HG03159 (cell line): Measurements from ENCODE around the gene BPIFB6.
"Not testable (repeated sequence)": the region's sequence is repeated elsewhere in the genome, so short reads cannot be mapped to it uniquely, and the experiment has no call there.

Experiments
- ATAC-seq: cut with Tn5 transposase; IDR thresholded peaks from one replicate; pipeline ENCODE4 v1.9.1; 2021; ENCODE audit warnings: mild to moderate bottlenecking, moderate library complexity; ENCODE audit not compliant: unreplicated experiment

Gene BPIFB6

DNA sequence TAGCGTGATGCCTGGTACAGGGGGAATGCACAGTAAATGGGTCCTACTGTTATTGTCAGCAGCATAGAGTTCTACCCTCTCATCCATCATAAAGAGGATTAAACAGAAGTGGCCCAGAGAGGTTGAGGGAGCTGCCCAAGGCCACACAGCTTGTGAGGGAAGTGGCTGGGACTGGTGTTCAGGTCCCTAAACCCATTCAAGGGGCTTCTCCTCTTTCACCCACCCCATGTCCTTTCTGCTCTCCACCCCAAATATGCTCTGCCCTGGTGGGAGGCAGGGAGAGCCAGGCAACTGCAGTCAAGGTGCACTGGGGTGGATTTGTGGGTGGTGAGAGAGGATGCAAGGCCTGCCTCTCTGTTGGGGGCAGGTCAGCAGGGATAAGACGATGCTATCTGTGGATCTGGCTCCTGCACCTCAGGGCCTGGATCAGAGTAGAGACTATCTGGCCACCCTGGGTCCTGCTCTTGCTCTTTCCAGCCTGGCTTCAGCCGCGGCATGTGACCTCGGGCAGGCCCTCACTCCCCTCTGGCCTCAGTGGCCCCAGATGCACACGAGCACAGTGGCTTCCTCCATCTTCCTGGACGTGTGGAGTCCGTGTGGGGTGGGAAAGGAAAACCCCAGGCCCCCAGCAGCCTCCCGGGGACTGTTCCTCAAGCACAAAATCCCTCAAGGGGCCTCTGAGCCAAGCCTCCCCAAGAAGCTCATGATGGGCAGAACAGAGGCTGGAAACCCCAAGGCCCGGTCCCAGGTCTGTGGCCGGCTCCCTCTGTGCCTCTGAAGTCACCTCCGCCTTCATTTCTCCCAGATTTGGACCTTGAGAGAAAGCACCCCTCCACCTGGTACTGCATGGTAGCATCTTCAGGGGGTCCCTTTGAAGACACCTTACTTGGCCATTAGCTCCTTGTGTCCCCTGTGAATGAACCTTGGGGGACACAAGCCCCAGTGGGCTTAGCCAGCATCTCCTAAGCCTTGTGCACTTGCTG lies 3.4 kb upstream of the BPIFB6 start:
- ATAC-seq: no peak

GRCh38 chr20:33028875-33029274 lies 2.6 kb upstream of the BPIFB6 start:
- ATAC-seq: no peak

GRCh38 chr20:33030076-33030475 lies 1.4 kb upstream of the BPIFB6 start:
- no peak for ATAC-seq

DNA sequence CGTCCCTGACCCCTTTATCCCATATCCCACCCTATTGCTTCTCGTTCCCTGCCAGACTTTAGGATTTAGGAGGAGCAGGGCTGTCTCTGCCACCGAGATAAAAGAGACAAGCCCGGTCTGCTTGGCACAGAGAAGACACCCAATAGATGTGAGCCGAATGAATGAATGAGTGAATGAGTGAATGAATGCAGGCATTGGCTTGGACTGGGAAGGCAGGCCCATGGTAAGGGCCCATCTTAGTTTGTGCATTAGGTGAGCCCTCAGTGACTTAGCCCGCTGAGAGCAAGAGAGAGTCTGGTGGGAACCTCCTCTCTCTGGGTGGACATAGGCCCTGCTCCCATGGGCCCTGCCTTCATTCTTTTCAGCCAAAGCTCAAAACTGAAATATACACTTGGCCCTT lies 879 bp upstream of the BPIFB6 start:
- ATAC-seq: no peak

DNA sequence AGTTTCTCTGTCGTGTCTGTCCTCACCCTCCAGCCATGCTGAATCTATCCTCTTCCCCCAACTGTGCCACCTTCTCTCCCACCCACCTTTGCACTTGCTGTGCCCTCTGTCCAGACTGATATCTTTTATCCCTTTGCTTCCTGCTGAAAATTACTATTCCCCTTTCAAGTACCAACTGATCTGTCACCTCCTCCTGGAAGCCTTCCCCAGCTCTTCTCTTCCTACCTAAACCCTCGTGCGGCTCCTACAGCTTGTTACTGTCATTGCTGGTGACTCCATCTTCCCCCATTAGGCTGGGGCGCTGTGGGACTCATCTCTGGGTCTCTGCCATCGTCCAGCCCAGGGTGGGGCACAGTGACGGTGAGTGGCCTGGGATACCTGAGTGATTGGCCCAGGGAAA lies 1.1 kb downstream of the BPIFB6 start:
- ATAC-seq: no peak

DNA sequence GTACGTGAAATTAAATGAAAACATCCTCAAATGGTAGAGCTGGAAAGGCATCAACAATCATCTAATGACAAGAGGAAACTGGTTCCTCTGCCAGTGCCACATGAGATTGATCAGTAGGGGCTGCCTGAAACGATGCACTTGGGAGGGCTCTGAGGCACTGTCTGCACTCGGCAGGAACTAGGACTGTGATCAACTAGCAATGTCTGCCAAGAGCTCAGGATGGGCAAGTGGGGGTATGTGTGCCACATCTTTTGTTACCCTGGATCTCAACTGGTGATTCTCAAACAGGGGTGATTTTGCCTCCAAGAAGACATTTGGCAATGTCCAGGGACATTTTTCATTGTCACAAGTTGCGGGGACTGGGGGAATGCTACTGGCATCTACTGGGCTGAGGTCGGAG lies 1.9 kb downstream of the BPIFB6 start:
- no peak for ATAC-seq

- no peak for ATAC-seq
Measured at GRCh38 chr20:33034115-33034514, 2.7 kb downstream of the BPIFB6 start.

DNA sequence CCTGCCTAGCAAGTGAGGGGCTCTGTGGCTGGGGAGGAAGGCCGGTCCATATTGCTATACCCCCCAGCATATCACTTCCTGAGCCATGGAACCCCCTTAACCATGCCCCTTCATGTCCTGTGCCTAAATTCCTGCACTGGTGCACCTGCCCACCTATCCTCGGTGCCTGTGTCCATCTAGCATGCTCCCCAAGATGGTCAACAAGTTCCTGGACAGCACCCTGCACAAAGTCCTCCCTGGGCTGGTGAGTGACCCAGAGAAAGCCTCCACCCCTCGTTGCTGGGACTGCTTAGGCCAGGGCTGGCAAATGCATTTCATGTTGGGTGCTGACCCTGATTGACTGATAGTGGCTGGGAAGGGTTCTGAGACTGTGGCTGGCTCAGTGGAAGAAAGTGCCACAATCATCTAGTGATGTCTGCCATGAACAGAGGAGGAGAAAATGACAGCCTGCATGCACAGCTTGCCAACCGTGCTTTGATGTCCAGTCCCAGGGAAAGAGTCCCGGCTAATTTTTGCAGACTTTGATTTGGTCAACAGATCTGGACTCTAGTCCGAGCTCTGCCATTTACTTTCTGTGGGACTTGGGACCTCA lies 3.5 kb downstream of the BPIFB6 start:
- no peak for ATAC-seq

- ATAC-seq: no peak
Measured at GRCh38 chr20:33037456-33037855, 6.0 kb downstream of the BPIFB6 start.

GRCh38 chr20:33038243-33038642 lies 6.8 kb downstream of the BPIFB6 start:
- no peak for ATAC-seq

GRCh38 chr20:33042430-33042829 lies 11.0 kb downstream of the BPIFB6 start:
- no peak for ATAC-seq

- ATAC-seq: no peak
Measured at GRCh38 chr20:33042983-33043730, 11.7 kb downstream of the BPIFB6 start.

- no peak for ATAC-seq
Measured at GRCh38 chr20:33043731-33044181, 12.3 kb downstream of the BPIFB6 start.

DNA sequence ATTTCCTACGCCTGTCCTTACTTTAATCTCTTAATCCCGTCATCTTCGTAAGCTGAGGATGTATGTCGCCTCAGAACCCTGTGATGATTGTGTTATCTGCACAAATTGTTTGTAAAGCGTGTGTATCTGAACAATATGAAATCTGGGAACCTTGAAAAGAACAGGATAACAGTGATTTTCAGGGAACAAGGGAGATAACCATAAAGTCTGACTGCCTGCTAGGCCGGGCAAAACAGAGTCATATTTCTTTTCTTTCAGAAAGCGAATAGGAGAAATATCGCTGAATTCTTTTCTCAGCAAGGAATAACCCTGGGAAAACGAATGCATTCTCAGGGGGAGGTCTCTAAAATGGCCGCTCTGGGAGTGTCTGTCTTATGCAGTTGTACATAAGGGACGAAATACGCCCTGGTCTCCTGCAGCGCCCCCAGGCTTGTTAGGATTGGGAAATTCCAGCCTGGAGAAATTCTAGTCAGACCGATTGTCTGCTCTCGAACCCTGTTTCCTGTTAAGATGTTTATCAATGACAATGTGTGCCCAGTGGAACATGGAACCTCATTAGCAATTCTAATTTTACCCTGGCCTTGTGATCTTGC lies 13.8 kb downstream of the BPIFB6 start:
- ATAC-seq: not testable (repeated sequence)

DNA sequence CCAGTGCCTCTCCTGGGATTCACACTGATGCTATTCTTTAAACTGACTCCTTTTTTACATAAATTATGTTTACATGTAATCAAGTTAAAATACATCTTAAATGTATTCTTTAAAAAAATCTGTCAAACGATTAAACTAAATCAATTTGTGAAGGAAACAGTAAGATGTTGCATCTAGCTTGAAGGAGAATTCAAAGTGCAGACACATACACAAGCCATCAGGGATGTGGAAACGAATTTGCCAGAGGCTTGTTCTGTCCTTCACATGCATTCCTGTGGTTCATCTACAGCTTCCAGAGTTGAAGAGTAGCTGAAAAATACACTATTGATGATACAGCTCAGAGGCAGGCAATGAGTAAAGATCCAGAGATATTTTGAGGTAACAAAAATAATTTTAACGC lies 15.0 kb downstream of the BPIFB6 start:
- no peak for ATAC-seq

GRCh38 chr20:33051333-33051732 lies 19.9 kb downstream of the BPIFB6 start:
- ATAC-seq: no peak

DNA sequence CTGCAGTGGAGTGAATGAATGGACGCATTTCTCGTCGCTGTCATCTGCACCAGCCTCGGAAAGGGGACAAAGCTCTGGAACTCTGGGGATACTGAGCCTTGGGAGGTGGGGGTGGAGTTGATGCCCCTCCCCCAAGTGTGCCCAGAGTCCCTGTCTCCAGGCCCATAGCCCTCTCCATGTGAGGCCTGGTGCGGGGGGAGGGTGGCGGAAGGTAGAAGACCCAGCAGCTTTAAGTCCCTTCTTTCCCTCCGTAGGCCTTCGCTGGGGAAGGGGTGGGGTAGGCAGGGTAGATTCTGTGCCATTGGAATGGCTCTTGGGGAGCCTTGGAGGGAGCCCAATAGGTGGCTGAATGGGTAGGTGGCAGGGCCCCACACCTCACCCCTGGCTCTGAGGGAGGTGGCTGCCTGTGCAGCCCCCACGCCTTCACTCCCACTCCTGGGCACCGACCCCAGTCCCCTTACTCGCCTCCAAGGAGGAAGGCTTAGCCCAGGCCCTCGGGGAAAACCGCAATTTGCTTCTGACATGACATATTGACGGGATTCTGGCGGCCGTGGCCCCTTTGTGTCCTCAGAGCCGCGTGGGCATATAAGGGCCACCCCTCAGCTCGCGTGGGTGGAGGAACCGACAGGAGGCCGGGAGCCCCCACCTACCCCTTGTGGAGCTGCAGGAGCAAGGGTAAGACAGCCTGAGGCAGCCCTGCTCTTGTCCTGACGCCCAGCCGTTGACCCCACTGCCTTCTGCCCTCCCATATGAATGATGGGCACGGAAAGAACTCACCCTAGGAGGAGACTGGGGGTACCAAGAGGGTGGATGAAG lies 22.1 kb downstream of the BPIFB6 start, which contains the start of gene BPIFB3:
BPIFB3 (plus strand) TSS at position 613 of the 816 bp plus-strand sequence. CDS start 1,533 bp downstream, outside the sequence.
- ATAC-seq: no peak

DNA sequence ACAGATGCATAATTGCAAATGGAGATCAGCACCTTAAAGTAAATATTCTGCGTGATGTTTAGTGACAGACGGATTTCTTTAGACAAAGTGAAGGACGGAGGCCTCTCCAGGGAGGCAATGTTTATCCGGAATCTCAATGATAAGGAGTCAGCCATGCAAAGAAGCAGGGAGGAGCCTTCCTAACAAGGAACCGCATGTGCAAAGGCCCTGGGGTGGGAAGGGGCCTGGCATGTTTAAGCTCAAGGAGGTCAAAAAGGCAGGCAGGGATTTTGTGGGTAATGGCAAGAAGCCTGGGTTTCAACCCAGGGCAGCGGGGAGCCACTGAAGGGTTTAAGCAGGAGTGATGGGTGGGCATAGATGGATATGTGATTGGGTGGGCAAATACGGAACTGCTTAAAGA lies 22.9 kb downstream of the BPIFB6 start:
- no peak for ATAC-seq

DNA sequence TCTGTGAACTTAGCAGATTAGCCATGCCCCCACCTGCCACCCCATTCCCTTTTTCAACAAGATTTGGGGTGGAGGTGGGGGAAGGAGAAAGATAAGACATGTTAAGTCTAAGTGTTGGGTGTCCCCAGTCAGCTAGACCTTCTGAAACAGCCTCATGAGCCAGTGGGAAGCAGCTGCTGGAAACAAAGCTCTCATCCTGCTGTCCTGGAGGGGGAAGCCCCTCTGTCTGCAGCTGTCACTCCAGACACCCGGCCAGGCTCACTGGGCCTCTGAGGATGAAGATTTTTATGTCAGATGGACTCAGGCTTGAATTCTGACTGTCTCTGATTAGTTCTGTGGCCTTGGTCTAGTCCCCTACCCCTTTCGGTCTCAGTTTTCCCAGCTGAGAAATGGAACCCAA lies 23.3 kb downstream of the BPIFB6 start:
- ATAC-seq: no peak

DNA sequence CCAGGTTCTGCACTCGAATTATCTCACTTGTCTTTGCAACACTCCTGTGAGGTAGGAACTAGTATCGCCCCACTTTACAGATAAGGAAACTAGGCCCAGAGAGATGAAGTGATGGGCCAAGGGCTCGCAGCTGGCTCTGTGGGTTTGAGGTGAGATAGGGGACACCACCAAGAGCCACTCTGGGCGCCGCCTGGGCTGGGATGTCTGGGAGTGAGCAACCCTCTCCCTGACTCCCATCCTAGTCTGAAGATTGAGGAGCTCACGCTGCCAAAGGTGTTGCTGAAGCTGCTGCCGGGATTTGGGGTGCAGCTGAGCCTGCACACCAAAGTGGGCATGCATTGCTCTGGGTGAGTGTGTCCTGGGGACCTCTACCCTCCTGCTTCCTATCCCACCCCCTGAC lies 27.7 kb downstream of the BPIFB6 start:
- ATAC-seq: no peak
